HG03342 (cell line): ENCODE measurements around the gene POC1A.
"Not testable (repeated sequence)": the region's sequence is repeated elsewhere in the genome, so short reads cannot be mapped to it uniquely, and the experiment has no call there.

Source experiments
- ATAC-seq: cut with Tn5 transposase; IDR thresholded peaks from one replicate; pipeline ENCODE4 v1.9.1; 2021; ENCODE audit warnings: mild to moderate bottlenecking, moderate library complexity; ENCODE audit not compliant: unreplicated experiment

Gene POC1A

DNA sequence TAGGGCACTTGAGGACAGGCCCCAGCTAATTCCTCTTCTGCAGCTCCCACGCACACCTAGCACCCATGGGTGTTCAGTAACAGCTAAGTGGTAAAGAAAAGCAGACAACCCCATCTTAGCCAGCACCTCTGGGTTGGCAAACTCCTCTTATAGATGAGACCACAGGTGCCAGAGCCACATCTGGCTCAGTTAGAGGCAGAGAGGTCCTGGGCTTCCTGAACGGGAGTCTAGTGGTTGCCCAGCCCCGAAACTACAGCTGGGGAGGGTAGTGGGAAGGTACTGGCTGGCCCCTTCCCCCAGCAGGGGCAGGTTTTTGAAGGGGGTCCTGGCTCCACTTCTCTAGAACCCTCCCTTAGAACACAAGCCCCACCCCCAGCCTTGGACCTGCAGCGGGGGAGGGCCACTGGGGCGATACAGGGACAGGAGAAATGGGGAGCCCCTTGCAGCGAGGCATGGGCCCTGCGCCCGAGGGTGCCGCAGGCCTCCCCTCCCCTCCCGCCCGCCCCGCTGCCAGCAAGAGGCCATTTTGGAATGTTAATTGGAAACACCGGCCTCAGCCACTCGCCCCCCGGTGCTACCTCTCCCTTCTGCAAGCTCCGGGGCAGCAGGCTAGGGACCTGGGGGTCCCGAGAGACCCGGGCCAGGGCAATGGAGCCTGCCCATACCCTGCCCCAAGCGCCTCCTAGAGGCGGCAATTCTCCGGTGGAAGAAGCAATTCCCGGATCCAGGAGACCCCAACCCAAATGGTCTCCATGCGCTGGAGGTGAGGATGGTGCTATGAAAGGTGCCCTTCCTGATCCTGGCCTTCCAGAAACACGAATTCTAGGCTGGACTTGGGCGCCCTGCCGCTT lies 99.3 kb downstream of the POC1A start:
- no peak for ATAC-seq

DNA sequence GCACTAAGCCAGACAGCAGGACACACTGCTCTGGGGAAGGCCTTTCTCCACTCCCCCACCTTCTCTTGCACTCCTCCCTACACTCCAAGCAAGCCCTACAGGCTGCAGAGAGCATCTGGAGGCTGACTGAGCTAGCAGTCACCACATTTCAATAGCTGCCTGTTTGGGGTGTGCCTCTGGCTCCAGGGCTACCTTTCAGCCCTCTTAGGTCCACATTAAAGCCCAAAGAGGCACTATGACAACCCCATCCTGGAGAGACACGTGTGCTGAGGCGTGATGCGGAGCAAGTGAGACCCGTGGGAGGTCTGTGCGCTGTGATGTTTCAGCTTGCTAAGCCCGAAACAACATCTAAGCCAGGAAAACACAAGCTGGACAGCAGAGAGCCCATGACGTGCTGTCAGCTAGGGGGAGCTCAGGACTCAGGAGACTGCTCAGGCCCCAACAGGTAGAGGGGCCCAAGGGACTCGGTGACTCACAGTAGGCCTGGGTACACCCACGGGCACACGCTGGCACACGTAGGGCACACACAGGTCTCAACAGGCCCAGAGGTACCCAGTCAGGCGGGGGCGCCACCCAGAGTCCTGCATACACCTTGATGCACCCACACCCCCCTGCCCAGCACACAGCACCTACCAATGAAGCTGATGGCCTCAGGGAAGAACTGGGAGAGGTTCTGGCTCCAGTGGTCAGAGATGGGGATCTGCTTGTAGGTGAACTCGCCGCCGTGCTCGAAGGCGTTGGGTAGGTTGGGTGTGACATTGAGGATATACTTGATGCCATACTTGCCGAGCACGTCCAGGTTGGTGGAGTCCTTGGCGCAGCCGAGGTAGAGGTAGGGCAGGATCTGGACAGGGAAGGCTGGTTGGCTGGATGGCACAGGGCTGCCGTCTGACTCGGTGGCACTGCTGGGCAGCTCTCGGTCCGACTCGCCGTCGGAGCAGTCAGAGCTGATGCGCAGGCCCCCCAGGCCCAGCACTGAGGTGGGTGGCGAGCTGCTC lies 100.6 kb downstream of the POC1A start:
- ATAC-seq, result no peak

DNA sequence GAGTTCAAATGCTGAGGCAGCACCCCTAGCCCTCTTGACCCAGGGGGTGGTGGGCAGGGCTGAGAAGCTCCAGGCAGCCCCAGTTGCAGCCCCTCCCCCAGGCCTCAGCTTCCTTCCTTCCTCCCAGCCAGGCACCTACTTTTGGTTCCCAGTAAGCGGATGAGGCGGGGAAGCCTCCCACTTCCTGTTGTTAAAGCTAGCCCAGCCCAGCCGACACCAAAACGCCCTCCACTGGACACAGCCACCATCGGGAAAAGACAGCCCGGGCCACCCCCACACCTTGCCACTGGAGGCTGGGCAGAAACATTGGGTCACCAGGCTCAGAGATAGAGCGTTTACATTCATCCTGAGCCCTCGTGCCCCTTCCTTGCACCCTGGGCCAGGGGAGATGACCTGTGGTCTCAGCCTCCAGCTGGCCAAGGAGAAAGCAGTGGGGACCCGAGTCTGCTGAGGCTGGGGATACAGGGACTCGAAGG lies 101.4 kb downstream of the POC1A start:
- ATAC-seq, result no peak

DNA sequence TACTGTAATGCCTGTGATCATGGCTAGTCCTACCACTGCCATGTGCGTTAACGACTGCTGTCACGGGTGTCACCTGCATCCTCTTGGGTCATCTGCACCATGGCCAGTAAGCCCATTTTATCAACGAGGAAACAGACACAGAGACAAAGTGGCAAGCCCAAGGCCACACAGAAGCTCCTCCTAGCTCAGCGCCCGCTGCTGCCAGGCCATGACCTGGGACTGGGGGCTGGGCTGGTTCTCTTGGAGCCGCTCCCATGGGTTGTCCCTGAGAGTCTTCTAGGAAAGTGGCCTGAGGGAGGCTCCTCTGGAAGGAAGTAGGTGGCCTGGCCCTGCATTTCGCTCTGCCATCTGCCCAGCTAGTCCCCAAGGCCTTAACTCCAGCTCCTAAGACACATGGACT lies 102.8 kb downstream of the POC1A start:
- ATAC-seq, result no peak

DNA sequence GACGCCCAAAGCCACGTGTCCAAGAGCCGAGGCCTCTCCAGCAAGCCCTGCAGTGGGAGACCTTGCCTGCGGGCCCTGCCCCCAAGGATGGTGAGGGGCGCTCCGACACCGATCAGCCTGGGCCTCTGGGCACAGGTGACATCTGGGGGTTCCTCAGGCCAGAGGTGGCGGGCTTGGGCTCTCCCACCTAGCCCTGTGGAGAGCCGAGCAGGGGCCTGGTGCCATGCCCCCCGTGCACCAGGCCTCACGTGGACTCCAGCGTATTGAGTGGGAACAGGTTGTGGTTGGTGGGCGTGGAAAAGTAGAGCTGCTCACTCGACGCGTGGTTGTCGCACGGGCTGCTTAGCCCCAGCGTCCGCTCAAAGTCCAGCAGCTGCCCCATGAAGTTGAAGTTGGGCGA lies 103.7 kb downstream of the POC1A start:
- no peak for ATAC-seq

DNA sequence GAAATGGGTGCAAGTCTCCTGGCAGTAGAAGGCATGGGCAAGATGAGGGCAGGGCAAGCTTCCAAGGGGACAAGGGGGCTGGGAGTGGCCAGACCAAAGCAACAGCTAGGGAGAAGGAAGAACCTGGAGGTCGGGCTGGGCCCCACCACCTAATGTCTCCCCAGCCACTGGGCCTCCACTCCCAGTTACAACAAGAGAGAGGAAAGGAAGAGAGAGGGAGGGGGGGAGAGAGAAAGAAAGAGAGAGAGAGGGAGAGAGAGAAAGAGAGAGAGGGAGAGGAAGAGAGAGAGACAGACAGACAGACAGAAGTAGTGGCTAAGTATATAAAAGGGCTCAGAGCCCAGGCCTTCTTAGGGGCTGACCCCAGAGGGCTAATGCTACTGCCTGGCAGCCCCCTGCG lies 104.7 kb downstream of the POC1A start:
- ATAC-seq, result no peak

DNA sequence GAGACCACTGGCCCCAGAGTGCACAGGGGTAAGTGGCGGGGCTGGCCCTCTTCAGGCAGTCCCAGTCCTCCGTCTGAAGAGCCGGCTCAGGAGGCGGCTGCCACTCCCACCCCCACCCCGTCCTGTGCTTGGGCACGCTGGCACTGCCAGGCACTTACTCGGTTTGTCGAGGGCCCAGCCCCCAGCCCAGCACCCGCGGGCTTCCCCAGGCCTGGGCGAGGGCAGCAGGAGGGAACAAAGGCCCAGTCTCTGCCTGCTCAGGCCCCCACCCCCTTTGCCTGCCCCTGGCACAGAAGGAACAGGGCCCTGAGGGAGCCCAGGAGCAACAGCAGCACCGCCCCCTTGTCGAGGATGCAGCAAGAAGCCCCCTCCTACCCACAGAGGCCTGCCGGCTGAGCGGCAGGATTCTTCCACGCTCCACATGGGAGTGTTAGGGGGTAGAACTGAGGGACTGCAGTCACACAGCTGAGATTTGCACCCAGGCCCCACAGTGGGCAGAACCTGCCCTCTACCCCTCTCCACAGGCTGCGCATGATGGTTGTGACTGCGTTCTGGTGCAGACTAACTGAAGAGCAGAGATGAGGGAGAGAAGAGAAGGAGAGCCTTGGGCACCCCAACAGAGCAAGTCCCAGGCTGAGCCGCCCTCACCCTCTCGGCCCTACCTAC lies 106.8 kb downstream of the POC1A start:
- no peak for ATAC-seq

DNA sequence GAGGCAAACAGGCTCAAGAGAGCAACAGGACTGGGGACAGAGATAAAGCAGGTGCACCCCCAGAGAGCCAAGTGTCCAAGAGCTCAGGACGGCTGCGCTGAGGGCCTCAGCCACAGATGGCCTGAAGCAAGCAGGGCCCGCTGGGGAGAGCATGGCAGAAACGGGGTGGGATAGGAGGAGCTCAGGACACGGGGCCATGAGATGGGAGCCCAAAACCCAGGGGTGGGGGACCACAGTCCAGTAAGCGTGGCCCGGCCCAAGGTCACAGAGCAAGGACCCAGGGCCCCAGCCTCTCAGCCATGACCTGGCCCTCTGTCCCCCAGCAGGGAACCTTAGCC lies 107.4 kb downstream of the POC1A start:
- no peak for ATAC-seq

DNA sequence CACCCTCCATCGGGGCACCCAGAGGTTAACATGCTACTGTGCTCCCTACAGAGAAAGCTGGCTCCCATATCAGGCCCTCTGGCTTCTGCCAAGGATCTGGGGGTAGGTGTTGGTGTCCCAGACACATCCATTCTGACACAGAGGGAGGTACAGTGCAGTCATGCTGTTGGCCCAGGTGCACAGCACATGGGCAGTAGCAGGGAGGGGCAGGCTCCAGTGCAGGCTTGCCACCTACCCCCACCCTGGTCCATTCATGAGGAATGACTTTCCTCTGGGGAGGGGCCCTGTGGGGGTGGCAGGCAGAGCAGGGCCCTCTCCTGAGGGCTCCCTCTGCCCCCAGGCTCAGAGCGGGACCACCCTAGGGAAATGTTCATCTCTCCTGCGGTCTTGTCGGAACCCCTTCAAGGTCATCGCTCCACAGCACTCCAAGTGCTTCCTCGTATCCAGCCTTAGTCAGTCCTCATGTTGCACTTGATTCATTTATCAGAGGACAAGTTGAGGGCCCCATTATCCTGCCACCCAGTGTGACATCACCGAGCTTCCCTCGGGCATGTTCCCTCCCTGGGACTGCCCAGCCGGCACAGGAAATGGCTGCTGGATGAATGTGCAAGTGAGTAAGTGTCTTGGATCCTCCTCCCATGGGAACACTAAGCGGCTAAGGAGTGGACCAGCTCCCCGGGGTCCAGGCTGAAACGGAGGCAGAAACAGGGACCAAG lies 107.9 kb downstream of the POC1A start:
- ATAC-seq, result no peak

DNA sequence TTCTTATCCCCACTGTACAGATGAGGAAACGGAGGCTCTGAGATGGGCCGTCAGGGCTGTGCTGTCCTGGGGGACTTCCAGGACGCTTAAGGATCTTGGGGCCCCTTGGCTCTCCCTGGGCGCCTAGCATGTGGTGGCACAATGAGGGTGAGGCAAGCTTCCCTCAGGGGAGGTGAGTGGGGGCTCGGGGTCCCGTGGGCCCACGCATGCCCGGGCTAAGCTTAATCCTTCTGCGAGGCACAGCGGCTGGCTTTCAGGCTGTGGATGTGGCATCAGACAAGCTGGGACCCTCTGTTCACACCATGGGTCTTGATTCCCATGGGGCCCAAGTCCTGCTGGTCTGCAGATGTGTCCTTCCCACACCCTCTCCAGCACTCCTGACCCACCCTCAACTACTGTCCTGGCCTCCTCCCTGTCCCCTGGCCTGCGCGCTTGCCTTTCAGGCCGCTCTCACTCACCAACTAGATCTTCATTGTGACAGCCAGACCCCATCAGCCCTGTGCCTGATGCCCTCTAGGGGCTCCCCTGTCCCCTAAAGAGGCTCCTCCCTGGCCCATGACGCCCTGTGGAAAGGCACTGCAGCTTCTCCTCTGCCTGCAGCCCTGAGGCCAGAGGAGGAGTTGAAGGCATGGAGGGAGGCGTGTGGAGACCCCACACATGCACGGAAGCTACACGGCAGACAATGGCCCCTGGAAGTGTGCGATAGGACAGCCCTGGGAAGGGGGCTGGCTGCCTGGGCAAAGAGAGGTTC lies 109.2 kb downstream of the POC1A start:
- ATAC-seq, result no peak

DNA sequence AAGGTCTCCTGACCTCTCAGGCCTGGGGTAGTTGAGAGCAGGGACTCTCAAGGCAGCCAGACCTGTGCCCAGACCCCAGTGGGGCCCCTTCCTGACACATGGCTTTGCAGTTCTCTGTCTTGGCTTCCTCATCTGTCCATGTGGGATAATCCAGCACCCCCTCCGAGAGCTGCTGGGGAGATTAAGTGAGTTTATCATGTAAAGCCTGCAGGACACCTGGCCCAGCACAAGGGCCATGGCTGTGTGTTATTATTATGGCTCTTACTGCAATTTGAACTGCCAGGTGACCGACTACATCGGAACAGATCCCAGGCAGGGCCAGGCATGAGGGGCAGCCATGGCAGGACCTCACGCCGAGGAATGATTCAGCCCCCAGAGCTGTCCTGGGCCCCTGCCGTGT lies 110.5 kb downstream of the POC1A start:
- no peak for ATAC-seq

DNA sequence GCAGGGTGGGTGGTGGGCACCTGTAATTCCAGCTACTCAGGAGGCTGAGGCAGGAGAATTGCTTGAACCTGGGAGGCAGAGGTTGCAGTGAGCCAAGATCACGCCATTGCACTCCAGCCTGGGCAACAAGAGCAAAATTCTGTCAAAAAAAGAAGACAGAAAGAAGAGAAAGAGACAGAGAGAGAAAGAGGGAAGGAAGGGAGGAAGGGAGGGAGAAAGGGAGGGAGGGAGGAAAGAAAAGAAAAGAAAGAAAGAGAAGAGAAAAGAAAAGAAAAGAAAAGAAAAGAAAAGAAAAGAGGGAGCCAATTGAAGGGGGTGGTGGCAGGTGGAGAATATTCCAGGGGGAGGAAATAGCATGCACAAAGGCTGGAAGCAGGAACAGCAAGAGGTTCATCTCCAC lies 111.2 kb downstream of the POC1A start:
- not testable (repeated sequence) for ATAC-seq

DNA sequence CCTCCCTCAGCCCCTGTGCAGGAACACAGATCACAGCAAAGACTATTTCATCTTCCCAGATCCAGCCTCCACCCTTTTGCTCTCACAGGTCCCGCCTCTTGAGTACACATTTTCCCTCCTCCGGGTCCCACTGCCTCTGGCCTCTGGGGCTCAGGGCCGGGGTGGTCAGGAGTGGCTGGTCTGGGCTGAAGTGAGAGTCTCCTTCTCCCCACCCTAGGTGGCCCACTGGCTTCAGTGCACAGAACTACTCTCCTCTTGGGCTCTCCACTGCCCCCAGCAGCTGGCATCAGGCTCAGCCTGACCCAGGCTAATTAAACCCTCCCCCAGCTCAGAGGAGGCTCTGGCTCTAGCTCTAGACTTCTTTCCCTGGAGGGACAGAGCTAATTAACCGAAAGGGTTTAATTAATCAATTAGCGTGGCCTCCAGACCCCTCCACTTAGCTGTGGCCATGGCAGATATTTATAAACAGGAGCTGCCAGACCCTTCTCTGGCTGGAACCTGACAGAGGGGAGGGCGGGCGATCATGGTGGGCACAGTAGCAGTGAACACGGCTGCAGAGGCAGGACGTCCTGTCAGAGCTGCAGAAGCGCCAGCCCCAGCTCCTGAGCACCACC lies 113.0 kb downstream of the POC1A start:
- ATAC-seq, result no peak

DNA sequence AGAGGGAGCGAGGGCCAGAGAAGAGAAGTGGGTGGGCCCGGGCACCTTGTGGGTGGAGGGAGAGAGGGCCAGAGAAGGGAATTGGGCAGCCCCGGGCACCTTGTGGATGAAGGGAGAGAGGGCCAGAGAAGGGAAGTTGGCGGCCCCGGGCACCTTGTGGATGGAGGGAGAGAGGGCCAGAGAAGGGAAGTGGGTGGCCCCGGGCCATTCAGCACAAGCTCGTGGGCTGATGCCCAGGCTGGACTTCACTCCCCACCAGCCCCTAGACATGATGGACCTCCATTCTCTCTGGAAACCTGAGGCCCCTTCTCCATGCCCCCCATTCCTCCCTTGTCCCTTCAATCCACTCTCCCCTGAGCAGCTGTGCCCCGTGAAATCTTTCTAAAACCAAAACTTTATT lies 113.6 kb downstream of the POC1A start:
- no peak for ATAC-seq

DNA sequence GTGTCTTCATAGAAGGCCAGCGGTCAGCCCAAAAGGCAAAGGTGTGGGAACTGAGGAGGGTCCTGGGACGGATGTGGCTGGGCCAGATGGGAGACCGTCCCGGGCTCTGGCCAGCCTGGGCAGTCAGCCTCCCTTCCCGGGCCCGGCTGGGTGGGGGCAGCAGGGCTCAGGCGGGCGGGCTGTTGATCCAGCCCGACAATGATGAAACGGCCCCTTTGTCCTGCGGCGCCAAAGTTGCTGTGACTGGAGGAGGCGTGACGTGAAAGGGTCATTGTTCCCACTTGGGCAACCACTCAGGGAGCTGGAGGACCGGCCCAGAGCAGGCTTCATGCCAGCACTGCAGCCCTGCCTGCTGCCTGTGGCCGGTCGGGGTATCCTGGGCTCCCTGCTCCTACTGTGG lies 114.4 kb downstream of the POC1A start:
- ATAC-seq, result no peak

DNA sequence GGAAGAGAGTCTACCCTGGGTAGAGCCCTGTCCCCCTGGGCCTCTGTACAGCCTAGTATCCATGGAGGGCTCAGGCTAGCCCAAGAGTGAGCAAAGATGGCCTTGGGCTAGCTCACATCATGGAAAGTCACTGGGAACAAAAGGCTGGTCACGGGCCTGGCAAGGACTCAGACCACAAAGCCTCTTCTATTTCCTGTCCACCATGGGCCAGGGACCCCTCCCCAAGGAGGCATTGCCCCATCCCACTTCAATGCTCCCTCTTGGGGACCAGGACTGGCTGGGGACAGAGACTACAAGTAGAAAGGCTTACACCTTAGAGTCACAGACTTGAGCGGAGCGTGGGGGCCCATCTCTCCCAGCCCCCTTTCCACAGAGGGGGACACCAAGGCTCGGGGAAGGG lies 114.8 kb downstream of the POC1A start:
- ATAC-seq, result no peak

DNA sequence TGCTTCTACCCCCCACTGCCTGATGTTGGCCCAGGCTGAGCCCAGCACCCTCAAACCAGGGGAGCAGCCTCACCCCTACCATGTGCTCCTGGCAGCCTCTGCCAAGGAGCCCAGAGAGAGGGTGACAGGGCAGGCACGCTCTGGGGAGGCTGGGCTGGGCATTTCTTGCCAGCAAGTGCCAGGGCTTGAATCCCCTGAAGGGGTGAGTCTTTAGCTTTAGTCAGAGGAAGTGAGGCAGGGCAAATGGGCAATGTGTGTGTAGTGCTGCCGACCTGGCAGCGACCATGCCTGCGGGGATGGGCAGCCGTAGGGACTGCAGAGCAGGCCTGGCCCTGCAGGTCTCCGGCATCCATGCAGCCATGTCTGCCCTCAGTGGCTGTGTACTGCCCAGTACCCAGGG lies 116.0 kb downstream of the POC1A start:
- no peak for ATAC-seq

DNA sequence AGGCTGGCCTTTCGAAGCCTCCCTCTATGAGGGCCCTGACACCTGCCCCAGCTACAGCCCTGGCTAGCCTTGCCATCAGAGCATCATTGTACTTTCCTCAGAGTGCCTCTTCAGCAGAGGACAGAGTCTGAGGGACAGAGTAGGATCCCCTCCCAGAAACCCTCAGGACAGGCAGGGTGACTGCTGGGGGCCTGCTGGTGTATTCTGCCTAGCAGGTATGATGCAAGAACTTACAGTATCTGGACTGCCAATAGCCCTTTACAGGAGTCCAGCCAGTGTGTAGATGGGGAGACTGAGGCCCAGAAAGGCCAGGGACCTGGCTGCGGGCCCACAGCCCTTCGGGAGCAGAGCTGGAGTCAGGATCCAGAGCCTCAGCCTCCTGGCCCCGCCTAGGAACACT lies 116.9 kb downstream of the POC1A start:
- ATAC-seq, result no peak

DNA sequence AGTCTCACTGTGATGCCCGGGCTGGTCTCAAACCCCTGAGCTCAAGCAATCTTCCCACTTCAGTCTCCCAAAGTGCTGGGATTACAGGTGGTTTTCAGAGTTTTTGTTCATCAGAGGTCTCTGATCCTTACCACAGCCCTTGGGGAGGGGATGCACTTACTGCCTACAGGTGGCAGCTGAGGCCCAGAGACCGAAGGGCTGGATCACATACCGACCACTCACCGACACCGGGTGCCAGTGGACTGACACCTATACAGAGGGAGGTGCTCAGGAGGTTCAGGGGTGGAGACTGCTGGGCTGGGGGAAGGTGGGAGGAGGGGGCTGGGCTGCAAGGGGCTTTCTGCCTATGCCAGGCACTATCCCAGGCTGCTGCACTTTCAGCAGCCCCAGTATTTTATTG lies 117.4 kb downstream of the POC1A start:
- ATAC-seq, result no peak
